K562 (cell line): Measurements from ENCODE around the gene RNF167. TPM values are rescaled to one million over a fixed set of nuclear protein-coding genes. Genes with fewer than 3 reads are reported as not detected.

Source experiments
- ATAC-seq: fragments of 200-7000 bp; cut with Tn5 transposase; 3 replicates; pipeline ENCODE4 v1.9.1; 2020; ENCODE audit warnings: moderate library complexity
- BruUV-seq: library from RNA; stranded (reverse); fragments of 400-500 nt; replicated peaks from 2 replicates; lab custom pipeline; 2021; lab: Mats Ljungman, UMichigan
- CTCF ChIA-PET: fragments of 300-600 bp; formaldehyde crosslinking; extraction: SDS; loops from one replicate; lab custom pipeline; 2021; ENCODE audit warnings: low intra/inter-chr PET ratio; lab: Yijun Ruan, JAX
- POLR2A ChIA-PET: fragments of 300-600, 350-650 bp; sonication (Branson Sonifier 250); formaldehyde crosslinking; extraction: SDS; loops from one replicate; lab custom pipeline; 2021; ENCODE audit warnings: antibody characterized with exemption, inconsistent platforms; lab: Yijun Ruan, JAX
- DNase-seq, 4 experiments: peaks; one replicate each; pipeline versions ENCODE4 v3.0.0 to v3.0.0-alpha.2; 2011 to 2018; ENCODE audit warnings: low spot score in 3 of 4, mixed read lengths in 3 of 4; ENCODE audit errors: extremely low read depth in 1 of 4
- FAIRE-seq: peaks from 2 replicates; lab custom pipeline; 2011; peaks lifted over from hg19 to GRCh38; lab: Jason Lieb, UNC
- H2AFZ ChIP-seq: 2 replicates; pipeline ENCODE4 v1.6.0; 2011; ENCODE audit warnings: low read depth, low read length, control low read depth, inconsistent platforms
- H3K27ac ChIP-seq: fragments of 200-600 bp; 3 replicates; pipeline ENCODE4 v1.8.0; 2011; ENCODE audit warnings: low read depth, mild to moderate bottlenecking, control low read depth, inconsistent platforms, low read length, moderate library complexity, mixed read lengths; ENCODE audit errors: extremely low read depth
- H3K27me3 ChIP-seq, 2 experiments: fragments of 300-600 bp in 1 of 2; 2 replicates in 1 of 2; 3 replicates in 1 of 2; pipeline versions ENCODE4 v1.6.0 to v1.8.0; 2011; ENCODE audit warnings: inconsistent platforms in 2 of 2, low read length in 2 of 2, mild to moderate bottlenecking in 1 of 2, mixed read lengths in 1 of 2, moderate library complexity in 1 of 2; ENCODE audit not compliant: control insufficient read depth in 2 of 2, insufficient read depth in 2 of 2
- H3K36me3 ChIP-seq: fragments of 300-600 bp; 3 replicates; pipeline ENCODE4 v1.8.0; 2011; ENCODE audit warnings: mild to moderate bottlenecking, low read length, inconsistent platforms; ENCODE audit not compliant: control insufficient read depth, insufficient read depth
- H3K4me1 ChIP-seq, 2 experiments: fragments of 200-600 bp in 1 of 2; replicated peaks in 1 of 2; 2 replicates in 1 of 2; 3 replicates in 1 of 2; pipeline versions ENCODE4 v1.5.1 to v1.8.0; 2011; ENCODE audit warnings: inconsistent platforms in 2 of 2, low read length in 2 of 2, mild to moderate bottlenecking in 1 of 2, mixed read lengths in 1 of 2, moderate library complexity in 1 of 2; ENCODE audit not compliant: control insufficient read depth in 2 of 2, insufficient read depth in 2 of 2
- H3K4me2 ChIP-seq: 2 replicates; pipeline ENCODE4 v1.6.1; 2011; ENCODE audit warnings: low read length, control low read depth, inconsistent platforms, mixed read lengths; ENCODE audit not compliant: insufficient read depth
- H3K4me3 ChIP-seq: fragments of 200-600 bp; sonication (generic), shearing (Covaris generic); 2 replicates; pipeline ENCODE4 v1.5.1; 2016; ENCODE audit warnings: control low read depth, inconsistent platforms
- H3K79me2 ChIP-seq: fragments of 200-600 bp; 3 replicates; pipeline ENCODE4 v1.8.0; 2011; ENCODE audit warnings: low read length, inconsistent platforms; ENCODE audit not compliant: control insufficient read depth, insufficient read depth
- H3K9ac ChIP-seq, 2 experiments: 2 replicates each; pipeline versions ENCODE4 v1.6.0 to v1.6.1; 2011; ENCODE audit warnings: low read depth in 2 of 2, low read length in 2 of 2, control low read depth in 1 of 2, inconsistent platforms in 1 of 2, mild to moderate bottlenecking in 1 of 2, mixed read lengths in 1 of 2; ENCODE audit not compliant: insufficient read depth in 1 of 2
- H3K9me1 ChIP-seq: one replicate; pipeline ENCODE4 v1.6.0; 2011; ENCODE audit warnings: inconsistent platforms, mild to moderate bottlenecking, low read length, moderate library complexity; ENCODE audit not compliant: control insufficient read depth, insufficient read depth
- H3K9me3 ChIP-seq: replicated peaks from 2 replicates; pipeline ENCODE4 v1.5.1; 2011; ENCODE audit warnings: low read depth, low read length, inconsistent platforms; ENCODE audit not compliant: control insufficient read depth, insufficient read depth
- H4K20me1 ChIP-seq: replicated peaks from 2 replicates; pipeline ENCODE4 v1.6.1; 2011; ENCODE audit warnings: low read length, inconsistent platforms, mixed read lengths; ENCODE audit not compliant: control insufficient read depth, insufficient read depth
- ARID1B ChIP-seq: fragments of 450-650 bp; IDR thresholded peaks from 2 replicates; pipeline ENCODE4 v1.6.1; 2016; ENCODE audit warnings: antibody characterized with exemption, mild to moderate bottlenecking, inconsistent platforms
- CTBP1 ChIP-seq: fragments of 450-650 bp; IDR thresholded peaks from 2 replicates; pipeline ENCODE4 v1.6.1; 2016; ENCODE audit warnings: borderline replicate concordance
- CXXC5 ChIP-seq: fragments of 250-450 bp; sonication (Bioruptor Pico); IDR thresholded peaks from 2 replicates; pipeline ENCODE4 v1.8.0; 2022; ENCODE audit warnings: inconsistent platforms, mild to moderate bottlenecking, moderate library complexity
- DPF2 ChIP-seq: fragments of 450-650 bp; IDR thresholded peaks from 2 replicates; pipeline ENCODE4 v1.6.1; 2016
- E2F3 ChIP-seq: fragments of 250-450 bp; sonication (Bioruptor Pico); IDR thresholded peaks from 2 replicates; pipeline ENCODE4 v1.4.0; 2020; ENCODE audit warnings: mild to moderate bottlenecking
- FOSL1 ChIP-seq: fragments of 200-800 bp; sonication (Bioruptor generic); conservative IDR thresholded peaks from 2 replicates; pipeline ENCODE4 v1.6.1; 2016; ENCODE audit warnings: missing genetic modification characterization, missing compliant biosample characterization
- FOXM1 ChIP-seq, 2 experiments: fragments of 450-650 bp in 1 of 2; sonication (generic) in 1 of 2; formaldehyde crosslinking in 1 of 2; IDR thresholded peaks; 2 replicates each; pipeline versions ENCODE4 v1.6.1 to v1.9.0; 2017 to 2022; ENCODE audit warnings: low read depth in 2 of 2, mild to moderate bottlenecking in 2 of 2, missing genetic modification reagents in 1 of 2, moderate library complexity in 1 of 2
- HNRNPH1 ChIP-seq: fragments of 200-400 bp; formaldehyde crosslinking; optimal IDR thresholded peaks from 2 replicates; pipeline ENCODE3; 2017; ENCODE audit warnings: low read depth, mild to moderate bottlenecking, low read length, moderate library complexity
- LCOR ChIP-seq: sonication (generic); formaldehyde crosslinking; IDR thresholded peaks from 2 replicates; pipeline ENCODE4 v1.8.0; 2022; ENCODE audit warnings: mild to moderate bottlenecking, missing genetic modification reagents
- MYC ChIP-seq, 2 experiments: fragments of 250-450 bp in 1 of 2; sonication (Bioruptor Pico) in 1 of 2; IDR thresholded peaks; 2 replicates each; pipeline versions ENCODE4 v1.5.1 to v1.6.1; 2012 to 2021; ENCODE audit warnings: low read depth in 2 of 2, borderline replicate concordance in 1 of 2, improper control_type of control experiment in 1 of 2, low read length in 1 of 2, mild to moderate bottlenecking in 1 of 2, moderate library complexity in 1 of 2
- POLR2B ChIP-seq: fragments of 450-650 bp; IDR thresholded peaks from 2 replicates; pipeline ENCODE4 v1.6.1; 2018; ENCODE audit warnings: low read depth; ENCODE audit not compliant: partially characterized antibody
- POLR2H ChIP-seq: IDR thresholded peaks from 2 replicates; pipeline ENCODE4 v1.6.1; 2016; ENCODE audit warnings: missing genetic modification characterization, low read depth, mild to moderate bottlenecking, control low read depth, missing compliant biosample characterization, moderate library complexity
- SIN3A ChIP-seq, 2 experiments: fragments of 150-350 bp in 1 of 2; IDR thresholded peaks; 2 replicates each; pipeline ENCODE4 v1.6.1; 2011 to 2016; ENCODE audit warnings: borderline replicate concordance in 2 of 2, low read depth in 2 of 2, low read length in 2 of 2, mild to moderate bottlenecking in 2 of 2, moderate library complexity in 2 of 2; ENCODE audit not compliant: control insufficient read depth in 1 of 2
- TAF9B ChIP-seq: fragments of 450-650 bp; IDR thresholded peaks from 2 replicates; pipeline ENCODE4 v1.6.1; 2018; ENCODE audit warnings: mild to moderate bottlenecking; ENCODE audit not compliant: partially characterized antibody
- TOE1 ChIP-seq, 2 experiments: fragments of 450-650 bp in 1 of 2; sonication (generic) in 1 of 2; formaldehyde crosslinking in 1 of 2; IDR thresholded peaks; 2 replicates each; pipeline versions ENCODE4 v1.7.1 to v1.8.0; 2016 to 2022; ENCODE audit warnings: borderline replicate concordance in 2 of 2, mild to moderate bottlenecking in 2 of 2, antibody characterized with exemption in 1 of 2, inconsistent platforms in 1 of 2, low read depth in 1 of 2, missing genetic modification reagents in 1 of 2, moderate library complexity in 1 of 2
- YY1 ChIP-seq, 3 experiments: IDR thresholded peaks; 2 replicates each; pipeline ENCODE4 v1.6.1; 2011; ENCODE audit warnings: low read length in 2 of 3, mild to moderate bottlenecking in 2 of 3, moderate library complexity in 2 of 3, borderline replicate concordance in 1 of 3, control low read depth in 1 of 3, low read depth in 1 of 3; ENCODE audit not compliant: insufficient read depth in 3 of 3, insufficient replicate concordance in 2 of 3, control insufficient read depth in 1 of 3, insufficient read length in 1 of 3; ENCODE audit errors: extremely low read depth in 1 of 3
- ZBTB7A ChIP-seq: IDR thresholded peaks from 2 replicates; pipeline ENCODE4 v1.6.1; 2011; ENCODE audit warnings: low read depth, mild to moderate bottlenecking, low read length, moderate library complexity, borderline replicate concordance; ENCODE audit not compliant: control insufficient read depth
- WGBS: fragments of 100-300 bp; shearing (Covaris generic); methylation state at CpG from one replicate; pipeline ENCODE4 v1.1.6; 2016; ENCODE audit warnings: low coverage, mixed read lengths; ENCODE audit not compliant: insufficient coverage; ENCODE audit errors: missing lambda C conversion rate; 5-methylcytosine and 5-hydroxymethylcytosine counted together
- in situ Hi-C: fragments of 300-500 bp; cut with MboI; formaldehyde crosslinking; loops from 4 replicates; pipeline ENCODE4 v1.15.0; 2018; ENCODE audit warnings: inconsistent platforms, mixed read lengths
- intact Hi-C: fragments of 100-400 bp; cut with micrococcal nuclease; formaldehyde crosslinking; loops from 2 replicates; pipeline ENCODE4 v1.14.2; 2022
- polyA plus RNA-seq, 8 experiments: library from polyadenylated mRNA; depleted of rRNA in 4 of 8; stranded (reverse) in 5 of 8; unstranded in 3 of 8; fragments of >200 nt; fragmentation: Nextera tagmentation in 2 of 8; fragmentation: Illumina TruSeq in 1 of 8; extraction: Ambion mirVana in 2 of 8; extraction: Trizol in 1 of 8; gene quantifications; 2 replicates each; pipeline versions ENCODE4 v1.2.1 to v1.2.3, GENCODE V29; 2011 to 2014; ENCODE audit warnings: inconsistent platforms in 1 of 8, missing spikeins in 1 of 8
- total RNA-seq, 7 experiments: library from RNA; depleted of rRNA in 6 of 7; stranded (reverse); fragments of >200 nt in 6 of 7; fragmentation: Illumina TruSeq in 2 of 7; extraction: Trizol in 2 of 7; gene quantifications; 2 replicates each; pipeline versions ENCODE4 v1.2.1 to v1.2.3, GENCODE V29; 2011 to 2021; ENCODE audit warnings: low replicate concordance in 1 of 7

The RNF167 gene
- total and polyA plus RNA-seq, 9 of the 15 experiments (the other 6 are each of a cell fraction or from before 2014, with no cell fraction given), result 16.5 to 143 (median 45.5) TPM

GRCh38 chr17:4950075-4950745 is 10.1 kb downstream of the RNF167 start:
- Histone ChIP-seq H3K9me1 (no peaks in the 10 kb centered on the region), H4K20me1 (peaks cover 19% of the 10 kb centered on the region), H3K9me3 (no peaks in the 10 kb centered on the region), H3K4me2 (peak overlapping the region; percentile 84), H3K4me1 (peaks cover 25 to 52% of the 10 kb centered on the region in 2 experiments), H3K27me3 (no peaks in the 10 kb centered on the region), H3K36me3 (peaks cover 26% of the 10 kb centered on the region), H2AFZ (peak overlapping the region; percentile 51), H3K79me2 (peaks cover 51% of the 10 kb centered on the region), H3K27ac (peak overlapping the region; percentile 98), H3K4me3 (peak overlapping the region; percentile 97), H3K9ac (peak overlapping the region; percentile 89 to 96)
- ChIA-PET CTCF (no interaction called here), POLR2A (interaction anchor here (0.6 to 4.7 kb wide), 6 partner anchors 10 to 45 kb away, joined by 3 to 38 read pairs (median 3); partner anchors contain the start of genes CAMTA2, RNF167, SLC25A11 and SPAG7)
- TSS peak; percentile 88 for BruUV-seq
- 0% methylated on average over 15 of the region's 52 CpGs for WGBS
- ATAC-seq (peak; percentile 48), DNase-seq (peak; percentile 27 to 82 (median 68)), FAIRE-seq (peak; percentile 83)
- in situ Hi-C loops, result no loop called here
- intact Hi-C loops, result no loop called here
- TF ChIP-seq TAF9B (peak; percentile 16), ZBTB7A (peak; percentile 55; the same call in 1 of the 2 replicates), FOSL1 (peak; percentile 94), MYC (IDR thresholded peaks at IDR 0.05; ENCODE audit: low read depth, low read length) (0 out of 2 replicates have a peak, but pooled peaks have one; percentile 17), MYC (CRISPR knock-in tag; IDR thresholded peaks at IDR 0.05; ENCODE audit: borderline replicate concordance, low read depth) (no peak), POLR2H (tag) (peak; percentile 42), LCOR (CRISPR knock-in tag) (peak; percentile 33; the same call in 1 of the 2 replicates), YY1 (IDR thresholded peaks at IDR 0.05; ENCODE audit: borderline replicate concordance in 1 of 3, control insufficient read depth in 1 of 3, extremely low read depth in 1 of 3, insufficient read depth in 3 of 3, insufficient read length in 1 of 3, insufficient replicate concordance in 2 of 3, low read depth in 1 of 3, low read length in 2 of 3) (peak in 1 of 3 experiments; percentile 25), ARID1B (peak; percentile 44), CTBP1 (0 out of 2 replicates have a peak, but pooled peaks have one; percentile 15), POLR2B (peak; percentile 36), TOE1 (IDR thresholded peaks at IDR 0.05; ENCODE audit: borderline replicate concordance) (0 out of 2 replicates have a peak, but pooled peaks have one; percentile 13), TOE1 (CRISPR knock-in tag; IDR thresholded peaks at IDR 0.05; ENCODE audit: borderline replicate concordance, low read depth) (no peak), DPF2 (0 out of 2 replicates have a peak, but pooled peaks have one; percentile 47), CXXC5 (peak; percentile 5; the same call in 1 of the 2 replicates), FOXM1 (IDR thresholded peaks at IDR 0.05; ENCODE audit: low read depth) (no peak), FOXM1 (CRISPR knock-in tag; IDR thresholded peaks at IDR 0.05; ENCODE audit: low read depth) (0 out of 2 replicates have a peak, but pooled peaks have one; percentile 38), HNRNPH1 (no peak), SIN3A (IDR thresholded peaks at IDR 0.05; ENCODE audit: borderline replicate concordance in 2 of 2, control insufficient read depth in 1 of 2, low read depth in 2 of 2, low read length in 2 of 2) (peak in 1 of 2 experiments; percentile 3; a peak in 1 of 4 replicates), E2F3 (CRISPR knock-in tag) (no peak)
